Sigmoid colon (tissue), 3 donors: ENCODE measurements around the gene TBL1XR1.

Source experiments
- POLR2A ChIP-seq, 2 donors: fragments of 450-650 bp; IDR thresholded peaks; one replicate each; pipeline ENCODE4 v1.6.1; 2016; ENCODE audit warnings: antibody characterized with exemption in 2 of 2, mild to moderate bottlenecking in 2 of 2, moderate library complexity in 2 of 2
- TF ChIP-seq, protein P1 (sequence below), 4 experiments: fragments of 450-650 bp in 3 of 4; fragments of 200-600 bp in 1 of 4; IDR thresholded peaks; one replicate each; pipeline ENCODE4 v1.5.1; 2016 to 2019; ENCODE audit warnings: antibody characterized with exemption in 4 of 4, mild to moderate bottlenecking in 3 of 4, moderate library complexity in 2 of 4

DNA sequence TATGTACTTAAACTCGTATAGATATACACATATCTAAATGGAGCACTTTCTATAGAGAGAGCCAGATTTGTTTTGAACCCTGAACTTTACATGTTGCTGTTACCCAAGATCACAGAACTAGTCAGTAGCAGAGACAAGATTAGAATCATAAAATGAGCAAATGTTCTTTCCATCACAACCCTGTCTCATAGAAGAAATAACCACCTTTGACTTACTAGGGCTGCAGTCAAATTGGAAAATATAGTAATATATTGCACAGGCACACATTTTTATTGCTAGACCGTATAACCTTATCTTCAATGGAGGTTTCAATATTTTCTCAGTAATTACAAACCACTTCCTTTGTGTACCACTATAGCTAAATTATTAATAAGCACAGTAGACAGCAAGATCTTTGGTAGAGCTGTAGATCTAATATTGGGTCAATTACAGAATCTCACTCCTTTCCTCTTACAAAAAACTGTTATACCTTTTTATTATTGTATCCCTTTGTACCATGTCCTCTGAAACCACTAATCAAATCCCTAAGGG, 41.5 kb upstream of the TBL1XR1 start:
- TF ChIP-seq, protein P1, sequence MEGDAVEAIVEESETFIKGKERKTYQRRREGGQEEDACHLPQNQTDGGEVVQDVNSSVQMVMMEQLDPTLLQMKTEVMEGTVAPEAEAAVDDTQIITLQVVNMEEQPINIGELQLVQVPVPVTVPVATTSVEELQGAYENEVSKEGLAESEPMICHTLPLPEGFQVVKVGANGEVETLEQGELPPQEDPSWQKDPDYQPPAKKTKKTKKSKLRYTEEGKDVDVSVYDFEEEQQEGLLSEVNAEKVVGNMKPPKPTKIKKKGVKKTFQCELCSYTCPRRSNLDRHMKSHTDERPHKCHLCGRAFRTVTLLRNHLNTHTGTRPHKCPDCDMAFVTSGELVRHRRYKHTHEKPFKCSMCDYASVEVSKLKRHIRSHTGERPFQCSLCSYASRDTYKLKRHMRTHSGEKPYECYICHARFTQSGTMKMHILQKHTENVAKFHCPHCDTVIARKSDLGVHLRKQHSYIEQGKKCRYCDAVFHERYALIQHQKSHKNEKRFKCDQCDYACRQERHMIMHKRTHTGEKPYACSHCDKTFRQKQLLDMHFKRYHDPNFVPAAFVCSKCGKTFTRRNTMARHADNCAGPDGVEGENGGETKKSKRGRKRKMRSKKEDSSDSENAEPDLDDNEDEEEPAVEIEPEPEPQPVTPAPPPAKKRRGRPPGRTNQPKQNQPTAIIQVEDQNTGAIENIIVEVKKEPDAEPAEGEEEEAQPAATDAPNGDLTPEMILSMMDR (IDR thresholded peaks at IDR 0.05): no peak
- no peak for TF ChIP-seq POLR2A (IDR thresholded peaks at IDR 0.05)
